Hematopoietic multipotent progenitor cell treated with erythropoietin and hydrocortisone succinate and interleukin-3 and kit ligand, for 6 days (in vitro differentiated cells): Measurements from ENCODE around the gene TBC1D9B.

Experiments used
- DNase-seq: peaks from one replicate; pipeline ENCODE4 v3.0.0-alpha.2; 2015

Gene TBC1D9B

GRCh38 chr5:179906795-179907555, 722 bp downstream of the TBC1D9B start:
- peak; percentile 60 for DNase-seq

- no peak for DNase-seq
Observed at GRCh38 chr5:179906294-179906794, 1.4 kb downstream of the TBC1D9B start.

GRCh38 chr5:179905161-179905560, 2.5 kb downstream of the TBC1D9B start:
- peak; percentile 59 for DNase-seq

GRCh38 chr5:179904463-179905160, 3.1 kb downstream of the TBC1D9B start:
- no peak for DNase-seq

- DNase-seq, result no peak
Observed at GRCh38 chr5:179902763-179903158, 4.9 kb downstream of the TBC1D9B start.

- DNase-seq, result no peak
Observed at GRCh38 chr5:179901915-179902762, 5.6 kb downstream of the TBC1D9B start.

GRCh38 chr5:179901462-179901861, 6.2 kb downstream of the TBC1D9B start:
- no peak for DNase-seq

GRCh38 chr5:179900711-179901110, 7.0 kb downstream of the TBC1D9B start:
- DNase-seq, result no peak

- no peak for DNase-seq
Observed at GRCh38 chr5:179900206-179900605, 7.5 kb downstream of the TBC1D9B start.

GRCh38 chr5:179895861-179896260, 11.8 kb downstream of the TBC1D9B start:
- DNase-seq, result no peak

- DNase-seq, result no peak
Observed at GRCh38 chr5:179893958-179894895, 13.5 kb downstream of the TBC1D9B start.

- no peak for DNase-seq
Observed at GRCh38 chr5:179893076-179893957, 14.4 kb downstream of the TBC1D9B start.

- DNase-seq, result no peak
Observed at GRCh38 chr5:179892255-179892654, 15.4 kb downstream of the TBC1D9B start.

- DNase-seq, result no peak
Observed at GRCh38 chr5:179890751-179891682, 16.7 kb downstream of the TBC1D9B start.

GRCh38 chr5:179889885-179890284, 17.8 kb downstream of the TBC1D9B start:
- no peak for DNase-seq

GRCh38 chr5:179887802-179888201, 19.9 kb downstream of the TBC1D9B start:
- no peak for DNase-seq

- no peak for DNase-seq
Observed at GRCh38 chr5:179887095-179887494, 20.6 kb downstream of the TBC1D9B start.

- DNase-seq, result no peak
Observed at GRCh38 chr5:179886190-179886911, 21.3 kb downstream of the TBC1D9B start.

GRCh38 chr5:179885491-179886090, 22.1 kb downstream of the TBC1D9B start:
- DNase-seq, result no peak
